Thyroid gland (tissue), 4 donors: ENCODE data around the gene STK4.

Experiments
- POLR2A ChIP-seq, 2 donors: fragments of 450-650 bp; IDR thresholded peaks; one replicate each; pipeline ENCODE4 v1.6.1; 2017; ENCODE audit warnings: antibody characterized with exemption in 2 of 2, mild to moderate bottlenecking in 2 of 2, moderate library complexity in 1 of 2
- TF ChIP-seq, protein P1 (sequence below), 6 experiments: fragments of 200-600 bp in 3 of 6; fragments of 450-650 bp in 3 of 6; sonication (generic) in 3 of 6; IDR thresholded peaks; one replicate each; pipeline ENCODE4 v1.5.1; 2016 to 2019; ENCODE audit warnings: antibody characterized with exemption in 6 of 6, mild to moderate bottlenecking in 2 of 6, inconsistent platforms in 1 of 6, moderate library complexity in 1 of 6

DNA sequence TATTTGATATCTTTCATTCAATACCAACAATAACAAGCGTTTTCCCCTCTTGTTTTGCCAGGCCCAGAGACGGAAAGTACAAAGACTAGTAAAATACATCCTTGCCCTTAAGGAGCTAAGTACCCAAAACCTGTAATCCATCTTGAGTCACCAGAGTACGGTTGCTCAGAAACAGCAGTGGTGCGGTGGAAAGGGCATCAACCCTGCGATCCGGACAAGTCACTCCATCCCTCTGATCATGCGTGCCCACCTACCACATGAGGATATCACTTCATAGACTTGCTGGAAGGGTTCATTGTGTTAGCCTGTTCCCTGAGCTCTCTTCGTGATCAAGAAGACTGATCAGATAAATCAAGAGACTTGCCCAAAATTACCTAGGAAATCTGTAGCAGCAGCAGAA, 8.0 kb upstream of the STK4 start:
- no peak for TF ChIP-seq POLR2A (IDR thresholded peaks at IDR 0.05)
- TF ChIP-seq, protein P1, sequence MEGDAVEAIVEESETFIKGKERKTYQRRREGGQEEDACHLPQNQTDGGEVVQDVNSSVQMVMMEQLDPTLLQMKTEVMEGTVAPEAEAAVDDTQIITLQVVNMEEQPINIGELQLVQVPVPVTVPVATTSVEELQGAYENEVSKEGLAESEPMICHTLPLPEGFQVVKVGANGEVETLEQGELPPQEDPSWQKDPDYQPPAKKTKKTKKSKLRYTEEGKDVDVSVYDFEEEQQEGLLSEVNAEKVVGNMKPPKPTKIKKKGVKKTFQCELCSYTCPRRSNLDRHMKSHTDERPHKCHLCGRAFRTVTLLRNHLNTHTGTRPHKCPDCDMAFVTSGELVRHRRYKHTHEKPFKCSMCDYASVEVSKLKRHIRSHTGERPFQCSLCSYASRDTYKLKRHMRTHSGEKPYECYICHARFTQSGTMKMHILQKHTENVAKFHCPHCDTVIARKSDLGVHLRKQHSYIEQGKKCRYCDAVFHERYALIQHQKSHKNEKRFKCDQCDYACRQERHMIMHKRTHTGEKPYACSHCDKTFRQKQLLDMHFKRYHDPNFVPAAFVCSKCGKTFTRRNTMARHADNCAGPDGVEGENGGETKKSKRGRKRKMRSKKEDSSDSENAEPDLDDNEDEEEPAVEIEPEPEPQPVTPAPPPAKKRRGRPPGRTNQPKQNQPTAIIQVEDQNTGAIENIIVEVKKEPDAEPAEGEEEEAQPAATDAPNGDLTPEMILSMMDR (IDR thresholded peaks at IDR 0.05) = no peak
